Osteocyte (in vitro differentiated cells): ENCODE results near the gene EWSR1. TPM values are rescaled to one million over a fixed set of nuclear protein-coding genes. Genes with fewer than 3 reads are reported as not detected.
"Not testable (repeated sequence)": the region's sequence is repeated elsewhere in the genome, so short reads cannot be mapped to it uniquely, and the experiment has no call there.

ENCODE experiments used
- DNase-seq: peaks from one replicate; pipeline ENCODE4 v3.0.0; 2021; ENCODE audit warnings: mixed read lengths; ENCODE audit not compliant: unreplicated experiment; ENCODE audit errors: extremely low spot score
- H3K27ac Mint-ChIP-seq: one replicate; pipeline ENCODE4 v1.8.0; 2021; ENCODE audit warnings: mild to moderate bottlenecking, mixed read lengths; ENCODE audit not compliant: unreplicated experiment
- H3K27me3 Mint-ChIP-seq: one replicate; pipeline ENCODE4 v1.8.0; 2021; ENCODE audit warnings: mixed read lengths; ENCODE audit not compliant: unreplicated experiment
- H3K36me3 Mint-ChIP-seq: one replicate; pipeline ENCODE4 v1.8.0; 2021; ENCODE audit warnings: mixed read lengths; ENCODE audit not compliant: unreplicated experiment
- H3K4me1 Mint-ChIP-seq: one replicate; pipeline ENCODE4 v1.8.0; 2021; ENCODE audit warnings: mixed read lengths; ENCODE audit not compliant: unreplicated experiment
- H3K4me3 Mint-ChIP-seq: one replicate; pipeline ENCODE4 v1.8.0; 2021; ENCODE audit warnings: mild to moderate bottlenecking, moderate library complexity, mixed read lengths; ENCODE audit not compliant: unreplicated experiment
- H3K9me3 Mint-ChIP-seq: one replicate; pipeline ENCODE4 v1.8.0; 2021; ENCODE audit warnings: mixed read lengths; ENCODE audit not compliant: unreplicated experiment
- total RNA-seq: library from RNA; stranded (reverse); gene quantifications from 2 replicates; pipeline ENCODE4 v1.2.1, GENCODE V29; 2021
- TF ChIP-seq, protein P1 (sequence below): fragments of 200-600 bp; sonication (generic); IDR thresholded peaks from 2 replicates; pipeline ENCODE4 v1.5.0; 2021; ENCODE audit warnings: antibody characterized with exemption, mild to moderate bottlenecking, moderate library complexity

EWSR1 gene
- total RNA-seq, 1 donor from 2014 or later: 228 TPM

GRCh38 chr22:29244785-29245625 is 23.1 kb upstream of the EWSR1 start:
- H3K4me1 Mint-ChIP-seq: no peaks in the 10 kb centered on the region
- H3K27ac Mint-ChIP-seq: no peak overlapping the region
- peaks cover 22% of the 10 kb centered on the region for H3K9me3 Mint-ChIP-seq

DNA sequence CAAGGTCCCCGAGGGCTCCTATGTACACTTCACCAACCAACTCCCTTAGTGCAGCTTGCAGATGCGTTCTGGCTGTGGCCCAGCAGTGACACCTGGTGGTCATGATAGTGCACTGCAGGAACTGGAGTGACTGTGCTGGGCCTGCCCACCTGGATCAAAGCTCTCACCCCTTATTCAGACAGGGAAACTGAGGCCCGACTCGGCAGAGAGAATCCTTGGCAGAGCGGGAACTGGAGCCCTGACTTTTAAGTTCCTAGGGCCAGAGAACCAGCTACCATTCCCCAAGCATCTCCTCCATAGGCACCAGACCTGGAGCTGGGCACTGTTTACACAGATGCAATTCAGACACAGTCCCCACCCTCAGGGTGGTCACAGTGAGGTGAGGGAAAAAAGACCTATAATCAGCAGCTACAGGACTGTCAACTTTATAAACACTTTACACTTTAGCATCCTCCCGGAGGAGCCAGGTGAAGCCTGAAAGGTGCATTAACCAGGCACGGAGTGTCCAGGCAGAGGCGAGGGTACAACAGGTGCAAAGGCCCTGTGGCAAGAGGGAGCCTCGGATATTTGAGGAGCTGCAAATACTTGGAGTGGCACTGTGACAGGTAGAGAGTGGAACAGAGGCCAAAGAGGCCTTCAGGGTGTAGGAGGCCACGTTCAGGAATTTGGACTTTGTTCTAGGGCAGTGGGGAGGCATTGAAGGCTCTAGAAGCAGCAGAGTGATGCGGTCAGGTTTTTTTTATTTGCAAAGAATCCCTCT is 22.3 kb upstream of the EWSR1 start:
- no peak for DNase-seq
- H3K36me3 Mint-ChIP-seq: peaks cover 7% of the 10 kb centered on the region
- TF ChIP-seq, protein P1, sequence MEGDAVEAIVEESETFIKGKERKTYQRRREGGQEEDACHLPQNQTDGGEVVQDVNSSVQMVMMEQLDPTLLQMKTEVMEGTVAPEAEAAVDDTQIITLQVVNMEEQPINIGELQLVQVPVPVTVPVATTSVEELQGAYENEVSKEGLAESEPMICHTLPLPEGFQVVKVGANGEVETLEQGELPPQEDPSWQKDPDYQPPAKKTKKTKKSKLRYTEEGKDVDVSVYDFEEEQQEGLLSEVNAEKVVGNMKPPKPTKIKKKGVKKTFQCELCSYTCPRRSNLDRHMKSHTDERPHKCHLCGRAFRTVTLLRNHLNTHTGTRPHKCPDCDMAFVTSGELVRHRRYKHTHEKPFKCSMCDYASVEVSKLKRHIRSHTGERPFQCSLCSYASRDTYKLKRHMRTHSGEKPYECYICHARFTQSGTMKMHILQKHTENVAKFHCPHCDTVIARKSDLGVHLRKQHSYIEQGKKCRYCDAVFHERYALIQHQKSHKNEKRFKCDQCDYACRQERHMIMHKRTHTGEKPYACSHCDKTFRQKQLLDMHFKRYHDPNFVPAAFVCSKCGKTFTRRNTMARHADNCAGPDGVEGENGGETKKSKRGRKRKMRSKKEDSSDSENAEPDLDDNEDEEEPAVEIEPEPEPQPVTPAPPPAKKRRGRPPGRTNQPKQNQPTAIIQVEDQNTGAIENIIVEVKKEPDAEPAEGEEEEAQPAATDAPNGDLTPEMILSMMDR: peak; percentile 95
- no peak overlapping the region for H3K4me3 Mint-ChIP-seq
- H3K27ac Mint-ChIP-seq: no peak overlapping the region
- H3K9me3 Mint-ChIP-seq: peaks cover 21% of the 10 kb centered on the region
- no peaks in the 10 kb centered on the region for H3K4me1 Mint-ChIP-seq
- peaks cover 20% of the 10 kb centered on the region for H3K27me3 Mint-ChIP-seq

More at GRCh38 chr22:29244785-29245625, 23.1 kb upstream of the EWSR1 start:
- H3K4me3 Mint-ChIP-seq: no peak overlapping the region
- H3K36me3 Mint-ChIP-seq: peaks cover 7% of the 10 kb centered on the region
- no peak for DNase-seq
- H3K27me3 Mint-ChIP-seq: peaks cover 20% of the 10 kb centered on the region
- TF ChIP-seq, protein P1: no peak

DNA sequence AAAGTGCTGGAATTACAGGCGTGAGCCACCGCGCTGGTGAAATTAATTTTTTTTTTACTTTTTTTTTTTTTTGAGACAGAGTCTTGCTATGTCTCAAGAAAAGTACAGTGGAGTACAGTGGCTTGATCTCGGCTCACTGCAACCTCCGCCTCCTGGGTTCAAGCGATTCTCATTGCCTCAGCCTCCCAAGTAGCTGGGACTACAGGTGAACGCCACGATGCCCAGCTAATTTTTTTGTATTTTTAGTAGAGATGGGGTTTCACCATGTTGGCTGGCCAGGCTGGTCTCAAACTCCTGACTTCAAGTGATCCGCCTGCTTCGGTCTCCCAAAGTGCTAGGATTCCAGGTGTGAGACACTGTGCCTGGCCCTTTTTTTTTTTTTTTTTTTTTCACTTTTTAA is 20.2 kb upstream of the EWSR1 start:
- not testable (repeated sequence) for H3K4me3 Mint-ChIP-seq, H3K9me3 Mint-ChIP-seq, H3K4me1 Mint-ChIP-seq, DNase-seq, H3K36me3 Mint-ChIP-seq, H3K27ac Mint-ChIP-seq
- H3K27me3 Mint-ChIP-seq: peaks cover 17% of the 10 kb centered on the region

- H3K27me3 Mint-ChIP-seq: peaks cover 6% of the 10 kb centered on the region
- no peaks in the 10 kb centered on the region for H3K36me3 Mint-ChIP-seq
- H3K4me1 Mint-ChIP-seq: no peaks in the 10 kb centered on the region
- TF ChIP-seq, protein P1: no peak
- H3K4me3 Mint-ChIP-seq: no peak overlapping the region
- H3K27ac Mint-ChIP-seq: no peak overlapping the region
- DNase-seq: no peak
- H3K9me3 Mint-ChIP-seq: no peaks in the 10 kb centered on the region
Measured at GRCh38 chr22:29251265-29251664, 16.8 kb upstream of the EWSR1 start.

GRCh38 chr22:29251981-29252911 is 15.8 kb upstream of the EWSR1 start:
- TF ChIP-seq, protein P1: no peak
- no peaks in the 10 kb centered on the region for H3K36me3 Mint-ChIP-seq
- H3K9me3 Mint-ChIP-seq: no peaks in the 10 kb centered on the region
- H3K27ac Mint-ChIP-seq: no peak overlapping the region
- H3K27me3 Mint-ChIP-seq: peaks cover 6% of the 10 kb centered on the region
- no peak overlapping the region for H3K4me3 Mint-ChIP-seq
- peak; percentile 49 for DNase-seq
- no peaks in the 10 kb centered on the region for H3K4me1 Mint-ChIP-seq
